NCI-H1105 treated with DMSO at 0.1 percent for 48 hours (cell line): ENCODE data around the gene GGTLC1.
"Not testable (repeated sequence)": the region's sequence is repeated elsewhere in the genome, so short reads cannot be mapped to it uniquely, and the experiment has no call there.

ENCODE experiments used
- DNase-seq: peaks from one replicate; lab custom pipeline; 2025; lab: John Stamatoyannopoulos, UW

Gene GGTLC1

GRCh38 chr20:23994001-23994633 is 5.5 kb upstream of the GGTLC1 start:
- DNase-seq: not testable (repeated sequence)

DNA sequence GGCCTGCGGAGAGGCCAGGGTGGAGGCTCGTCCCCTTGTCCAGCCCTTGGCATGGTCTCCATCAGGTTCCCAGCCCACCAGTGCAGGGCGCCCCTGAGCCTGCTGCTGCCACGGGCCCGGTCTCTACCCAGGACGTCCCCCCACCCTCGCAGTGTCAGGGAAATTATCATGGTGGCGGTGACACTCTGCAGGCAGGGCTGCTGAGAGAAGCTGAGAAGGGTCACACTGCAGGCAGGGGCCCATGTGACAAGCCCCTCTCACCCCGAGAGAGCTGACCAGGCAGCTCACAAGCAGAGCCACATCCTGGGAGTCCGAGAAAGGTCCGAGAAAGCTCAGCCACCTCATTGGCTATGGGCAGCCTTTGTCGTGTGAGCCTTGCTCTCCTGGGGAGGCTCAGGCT is 4.9 kb upstream of the GGTLC1 start:
- DNase-seq: not testable (repeated sequence)

DNA sequence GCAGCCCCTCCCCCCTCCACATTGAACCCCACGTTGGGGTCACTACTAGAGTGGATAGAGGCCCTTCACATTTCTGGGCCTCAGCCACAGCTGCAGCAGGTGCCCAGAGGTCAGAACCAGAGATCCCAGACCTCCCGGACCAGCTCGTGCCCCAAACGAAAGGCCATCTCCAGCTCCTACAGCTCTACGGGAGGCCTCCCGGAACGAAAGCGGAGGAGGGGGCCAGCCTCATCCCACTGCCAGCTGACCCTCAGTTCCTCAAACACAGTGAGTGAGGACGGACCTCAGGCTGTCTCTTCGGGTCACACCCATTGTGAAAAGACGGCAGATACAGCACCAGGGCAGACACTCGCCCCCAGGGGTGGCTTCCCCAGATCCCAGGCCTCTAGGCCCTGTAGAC is 1.7 kb upstream of the GGTLC1 start:
- DNase-seq: not testable (repeated sequence)

- not testable (repeated sequence) for DNase-seq
Measured at GRCh38 chr20:23988966-23989365, 387 bp upstream of the GGTLC1 start.

DNA sequence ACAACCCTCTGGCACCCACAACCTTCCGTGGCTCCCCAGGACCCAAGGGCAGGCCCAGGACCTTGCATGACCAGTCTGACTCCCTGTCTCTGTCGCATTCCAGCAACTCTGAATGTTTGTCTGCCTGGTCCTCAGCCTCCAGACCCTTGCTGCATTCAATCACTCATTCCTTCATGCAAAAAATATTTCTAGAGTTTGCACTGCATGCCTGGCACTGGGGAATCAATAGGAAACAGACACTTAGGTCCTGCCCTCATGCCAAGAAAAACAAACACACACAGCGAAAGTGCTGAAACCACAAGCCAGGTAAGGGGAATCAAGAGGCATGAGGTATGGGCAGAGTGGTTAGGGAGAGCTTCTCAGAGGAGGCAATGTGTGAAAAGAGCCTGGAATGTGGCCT is 1.9 kb downstream of the GGTLC1 start:
- not testable (repeated sequence) for DNase-seq

GRCh38 chr20:23986310-23986709 is 2.3 kb downstream of the GGTLC1 start:
- DNase-seq: not testable (repeated sequence)

DNA sequence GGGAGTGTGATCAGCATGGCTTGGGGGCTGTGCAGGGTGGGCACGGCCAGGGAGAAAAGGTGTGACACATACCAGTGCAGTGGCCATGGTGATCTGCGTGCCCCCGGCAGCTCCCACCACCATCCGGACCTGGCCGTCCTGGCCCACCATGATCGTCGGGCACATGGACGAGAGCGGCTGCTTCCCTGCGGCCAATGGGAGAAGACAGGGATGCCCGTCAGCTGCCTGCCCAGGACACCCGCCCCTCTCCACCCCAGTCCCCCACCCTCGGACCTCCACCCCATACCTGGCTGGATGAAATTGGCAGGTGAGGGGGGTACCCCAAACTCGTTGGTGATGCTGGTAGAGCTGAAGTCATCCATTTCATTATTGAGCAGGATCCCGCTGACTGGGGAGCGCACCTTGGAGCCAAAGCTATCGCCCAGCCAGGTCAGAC is 2.8 kb downstream of the GGTLC1 start:
- not testable (repeated sequence) for DNase-seq

DNA sequence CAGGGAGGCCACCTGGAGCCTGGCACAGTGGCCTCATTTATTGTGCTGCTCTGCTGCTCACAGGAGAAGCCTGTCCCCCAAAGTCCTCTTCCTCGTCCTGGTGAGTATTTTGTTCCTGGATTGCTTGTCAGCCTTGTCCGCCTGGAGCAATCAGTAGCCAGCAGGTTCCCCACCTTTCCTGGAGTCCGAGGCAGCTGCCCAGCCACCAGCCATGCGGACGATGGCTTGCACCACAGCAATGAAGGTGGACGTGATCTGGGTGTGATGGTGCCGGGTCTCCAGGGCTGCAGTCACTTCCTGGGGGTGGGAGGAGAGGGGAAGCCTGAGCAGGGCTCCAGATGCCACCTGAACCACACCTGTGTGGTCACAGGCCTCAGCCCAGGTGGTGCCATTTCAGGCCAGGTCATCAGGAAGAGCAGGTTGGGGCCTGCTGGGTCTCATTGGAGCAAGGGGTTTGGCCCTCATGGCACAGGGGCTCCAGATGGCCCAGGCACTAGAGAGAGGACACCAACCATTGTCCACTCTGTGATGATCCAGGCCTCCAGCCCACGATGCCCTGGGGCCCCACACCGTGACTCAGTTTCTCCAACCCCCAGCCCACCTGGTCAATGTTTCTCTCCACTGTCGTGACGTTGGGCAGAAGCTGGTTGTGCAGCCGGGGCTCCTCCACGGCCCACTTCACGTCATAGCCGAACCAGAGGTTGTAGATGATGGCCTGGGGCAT is 3.4 kb downstream of the GGTLC1 start:
- DNase-seq: not testable (repeated sequence)

DNA sequence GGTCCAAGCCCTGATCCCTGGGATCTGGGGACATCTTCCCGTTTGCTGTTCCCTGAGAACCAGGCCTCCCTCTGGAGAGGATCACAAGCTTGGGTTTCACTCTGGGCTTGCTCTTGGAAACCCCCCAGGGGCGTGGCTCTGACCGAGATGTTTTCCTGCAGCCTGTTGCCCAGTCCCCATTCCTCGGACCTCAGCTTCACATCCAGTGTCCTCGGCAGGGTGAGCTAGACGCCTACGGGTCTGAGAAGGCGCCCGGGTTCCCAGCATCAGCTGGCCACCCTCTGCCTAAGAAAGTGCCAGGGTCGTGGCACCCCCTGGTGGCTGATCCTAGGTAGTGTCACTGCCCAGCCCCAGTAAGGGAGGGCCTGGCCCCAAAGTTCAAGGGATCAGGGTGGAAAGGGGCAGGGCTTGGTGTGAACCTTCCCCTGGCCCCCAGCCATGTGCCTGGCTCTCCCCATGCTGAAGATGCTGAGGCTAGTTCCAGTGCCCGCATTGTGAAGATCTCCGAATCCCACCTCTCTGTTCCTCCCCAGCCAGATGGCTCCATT is 4.0 kb downstream of the GGTLC1 start:
- not testable (repeated sequence) for DNase-seq

- not testable (repeated sequence) for DNase-seq
Measured at GRCh38 chr20:23982112-23983018, 6.2 kb downstream of the GGTLC1 start.

DNA sequence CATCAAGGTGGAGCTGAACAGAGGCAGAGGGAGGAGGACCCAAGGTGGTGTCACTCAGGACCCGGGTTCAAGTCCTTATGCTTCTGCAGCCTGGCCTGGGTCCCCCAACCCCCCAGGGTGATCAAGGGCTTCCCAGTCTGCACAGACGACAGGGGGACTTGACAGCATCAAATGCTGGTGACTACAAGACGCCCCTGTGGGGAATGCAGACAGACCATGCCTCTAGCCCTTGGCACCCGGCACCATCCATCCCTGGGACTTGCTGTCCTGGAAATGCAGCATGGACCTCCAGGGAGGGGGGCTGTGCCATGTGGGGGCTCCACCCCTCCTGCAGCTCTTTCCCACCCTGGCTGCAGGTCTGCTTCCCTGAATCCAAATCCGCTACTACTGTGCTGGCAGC is 7.1 kb downstream of the GGTLC1 start:
- DNase-seq: not testable (repeated sequence)

GRCh38 chr20:23981014-23981413 is 7.6 kb downstream of the GGTLC1 start:
- DNase-seq: not testable (repeated sequence)

GRCh38 chr20:23979899-23980811 is 8.4 kb downstream of the GGTLC1 start:
- DNase-seq: not testable (repeated sequence)

- not testable (repeated sequence) for DNase-seq
Measured at GRCh38 chr20:23979380-23979779, 9.2 kb downstream of the GGTLC1 start.

GRCh38 chr20:23978457-23978856 is 10.1 kb downstream of the GGTLC1 start:
- DNase-seq: not testable (repeated sequence)

GRCh38 chr20:23974966-23975365 is 13.6 kb downstream of the GGTLC1 start:
- no peak for DNase-seq

DNA sequence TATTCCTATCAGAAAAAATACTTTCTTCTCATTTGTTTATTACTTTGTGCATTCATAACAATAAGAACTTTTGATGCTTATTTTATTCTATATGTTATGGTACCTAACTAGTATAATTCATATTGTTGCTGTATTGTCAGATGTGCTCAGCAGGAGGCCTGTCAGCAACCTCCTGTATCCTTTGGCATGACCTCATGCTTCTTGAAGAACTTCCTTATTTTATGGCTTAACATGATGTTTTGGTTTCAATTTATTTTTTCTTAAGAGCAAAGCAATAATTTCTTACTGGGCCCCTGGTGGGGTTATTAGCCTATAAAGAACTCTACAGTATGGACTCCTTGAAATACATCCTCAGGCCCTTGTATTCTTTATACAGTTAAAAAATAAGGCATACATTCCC is 17.3 kb downstream of the GGTLC1 start:
- no peak for DNase-seq

- DNase-seq: peak; percentile 4
Measured at GRCh38 chr20:23970049-23970448, 18.5 kb downstream of the GGTLC1 start.

GRCh38 chr20:23967616-23967979 is 21.0 kb downstream of the GGTLC1 start:
- no peak for DNase-seq

DNA sequence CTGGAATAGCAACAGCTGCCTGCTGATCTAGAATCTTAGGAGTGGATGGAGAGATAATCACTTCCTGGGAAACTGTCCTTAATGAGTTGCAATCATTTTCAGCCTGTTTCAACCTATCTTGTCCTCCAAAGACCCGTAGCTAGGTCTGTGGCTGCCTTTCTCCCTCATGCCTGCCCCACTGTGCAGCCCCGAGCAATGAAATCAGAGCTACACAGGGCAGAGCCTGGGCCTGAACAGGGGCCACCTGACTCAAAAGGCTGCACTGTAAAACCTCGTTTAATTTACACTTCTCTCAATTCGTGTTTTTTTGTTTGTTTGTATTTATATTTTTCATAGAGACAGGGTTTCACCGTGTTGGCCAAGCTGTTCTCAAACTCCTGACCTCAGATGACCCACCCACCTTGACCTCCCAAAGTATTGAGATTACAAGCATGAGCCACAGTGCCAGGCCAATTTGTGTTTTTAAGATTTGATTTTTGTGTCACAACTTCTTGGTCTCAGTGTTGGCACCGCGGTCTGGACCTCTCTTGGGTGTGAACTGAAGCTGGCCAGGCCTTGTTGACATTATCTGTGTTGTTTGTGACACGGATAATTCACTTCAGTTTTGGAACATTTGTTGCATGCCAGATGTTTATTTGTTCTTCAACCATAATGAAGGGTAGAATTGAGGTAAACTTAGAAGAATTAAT is 21.5 kb downstream of the GGTLC1 start:
- DNase-seq: no peak

GRCh38 chr20:23966298-23966697 is 22.3 kb downstream of the GGTLC1 start:
- no peak for DNase-seq
